ENCODE results near the gene MRRF.

The MRRF gene

GRCh38 chr9:122333169-122333808 lies 68.6 kb downstream of the MRRF start:
- DNase-seq, result no peak

DNA sequence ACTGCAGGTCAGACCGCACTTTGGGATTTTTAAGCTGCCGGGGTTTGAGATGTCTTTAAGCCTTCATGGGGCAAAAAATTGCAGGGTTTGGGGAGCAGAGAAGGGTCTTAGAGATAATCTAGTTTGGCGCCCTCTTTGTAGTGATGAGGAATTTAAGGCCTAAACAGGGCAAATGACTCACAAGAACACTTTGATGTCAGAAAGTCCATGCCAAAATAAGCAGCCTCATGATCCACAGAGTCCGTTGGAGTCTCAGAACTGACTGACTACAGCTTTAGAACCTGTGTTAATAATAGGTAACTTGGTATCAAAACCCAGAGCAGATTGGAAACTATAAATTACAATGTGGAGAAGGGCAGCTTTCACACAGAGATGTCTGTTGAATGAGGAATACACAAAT lies 70.2 kb downstream of the MRRF start:
- DNase-seq, result no peak

DNA sequence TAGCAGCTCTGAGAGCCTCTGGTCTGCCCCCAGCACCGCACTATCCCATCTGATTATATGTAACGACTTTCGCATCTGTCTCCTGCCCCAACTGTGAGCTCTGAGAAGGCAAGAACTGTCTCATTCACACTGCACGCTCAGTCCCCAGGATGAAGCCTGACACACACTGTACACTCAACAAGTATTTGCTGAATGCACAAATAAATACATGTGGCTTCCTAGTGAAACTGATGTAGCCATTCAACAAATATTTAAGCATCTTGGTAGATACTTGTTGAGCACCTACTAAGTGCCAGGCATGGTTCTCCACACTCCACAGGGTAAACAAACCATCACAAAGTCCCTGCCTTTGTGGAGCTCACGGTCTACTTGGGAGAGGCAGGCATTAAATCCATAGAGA lies 71.5 kb downstream of the MRRF start:
- no peak for DNase-seq

DNA sequence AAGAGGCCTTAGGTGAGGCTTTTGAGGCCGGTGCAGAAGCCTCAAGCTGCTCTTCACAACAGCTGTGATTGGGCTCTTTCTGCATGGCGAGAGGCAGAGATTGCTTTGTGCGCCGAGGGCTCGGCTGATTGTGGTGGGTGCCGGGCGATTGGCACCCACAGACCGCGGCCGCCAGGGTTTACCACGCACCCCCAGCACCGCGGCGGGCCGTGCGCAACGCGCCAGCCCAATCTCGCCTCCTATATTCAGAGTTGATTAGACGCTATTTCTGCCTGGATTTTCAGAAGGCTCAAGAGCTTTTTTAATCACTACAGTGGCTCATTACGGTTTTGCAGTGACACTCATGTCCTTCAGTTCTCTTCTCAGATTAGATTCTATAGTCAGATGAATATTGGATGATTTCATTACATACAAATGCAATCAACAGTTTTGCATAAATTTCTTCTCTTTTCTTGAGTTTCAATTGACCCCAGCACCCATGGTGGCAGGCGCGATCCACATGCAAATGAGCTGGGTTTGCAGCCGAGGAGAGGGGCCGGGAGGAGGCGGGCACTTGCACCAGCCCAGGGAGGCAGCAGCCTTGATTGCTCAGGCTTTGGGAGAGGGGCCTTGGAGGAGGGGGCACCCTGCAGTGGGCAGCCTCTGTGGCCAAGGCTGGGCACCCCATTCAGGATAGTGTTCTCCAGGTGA lies 72.3 kb downstream of the MRRF start:
- DNase-seq, result no peak

DNA sequence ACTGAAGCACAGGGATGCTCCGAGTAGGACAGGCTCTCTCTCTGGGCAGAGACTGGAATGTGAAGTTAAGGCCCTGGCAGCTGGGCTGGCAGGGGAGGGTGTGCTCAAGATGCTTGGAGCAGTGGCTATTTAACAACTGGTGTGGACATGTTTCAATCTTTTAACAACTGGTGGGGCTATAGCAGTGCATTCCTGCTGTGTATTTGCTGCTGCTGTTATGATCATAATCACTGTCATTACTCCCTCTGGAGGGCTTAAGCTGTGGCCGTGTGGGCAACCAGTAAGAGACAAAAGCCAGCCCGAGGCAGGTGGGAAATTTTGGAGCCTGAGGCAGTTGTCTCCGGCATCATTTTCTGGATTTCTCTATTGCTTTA lies 72.9 kb downstream of the MRRF start:
- no peak for DNase-seq

GRCh38 chr9:122338536-122338935 lies 73.9 kb downstream of the MRRF start:
- no peak for DNase-seq

DNA sequence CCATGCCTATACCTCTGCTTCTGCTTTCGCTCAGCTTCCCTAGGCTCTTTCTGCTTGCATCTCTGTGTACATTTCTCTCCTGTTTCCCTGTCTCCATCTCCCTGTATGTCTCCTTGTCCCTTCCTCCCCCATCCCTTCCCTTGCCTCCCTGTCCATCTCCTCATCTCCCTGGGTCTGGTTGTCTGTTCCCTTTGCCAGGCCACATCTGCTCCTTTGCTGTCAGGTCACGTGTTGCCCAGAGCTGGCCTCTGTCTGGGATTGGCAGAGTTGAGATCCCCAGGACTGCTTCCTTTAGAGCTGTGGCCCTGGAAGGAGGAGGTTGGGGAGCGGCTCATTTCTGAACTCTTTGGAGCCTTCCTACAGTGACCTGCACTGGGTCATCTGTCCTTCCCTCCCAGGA lies 74.3 kb downstream of the MRRF start:
- no peak for DNase-seq

DNA sequence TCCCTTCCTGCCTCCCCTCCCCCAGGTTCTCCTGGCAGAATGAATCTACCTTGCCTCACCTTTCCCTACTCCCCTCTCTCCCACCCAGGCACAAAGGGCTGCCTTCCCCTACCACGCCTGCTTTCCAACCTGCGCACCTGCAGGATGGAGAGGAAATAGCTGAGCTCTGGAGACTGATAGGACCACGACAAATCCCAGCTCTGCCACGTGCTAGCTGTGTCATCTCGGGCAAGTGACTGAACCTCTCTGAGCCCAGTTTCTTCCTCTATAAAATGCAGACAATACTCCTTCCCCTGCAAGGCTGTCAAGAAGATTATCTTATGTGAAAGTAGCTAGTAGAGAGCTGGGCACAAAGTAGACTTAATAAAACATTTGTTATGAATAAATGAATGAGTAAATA lies 74.9 kb downstream of the MRRF start:
- no peak for DNase-seq

DNA sequence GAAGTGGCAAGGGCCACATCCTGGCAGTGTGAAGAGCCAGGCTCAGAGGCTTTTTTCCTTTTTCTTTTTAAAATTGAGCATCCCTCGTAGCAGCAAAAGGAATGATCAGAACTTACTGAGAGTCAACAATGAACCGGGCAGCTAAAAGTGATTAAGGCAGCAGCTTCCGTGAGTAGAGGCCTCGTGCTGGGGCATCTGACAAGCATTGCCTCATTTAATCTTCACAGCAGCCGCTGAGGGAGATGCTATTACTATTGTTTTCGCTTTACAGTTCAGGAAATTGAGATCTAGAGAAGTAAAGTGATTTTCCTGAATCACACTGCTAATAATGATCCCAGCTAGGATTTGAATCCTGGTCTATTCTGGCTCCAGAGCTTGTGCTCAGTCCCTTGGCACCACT lies 75.5 kb downstream of the MRRF start:
- DNase-seq, result no peak

GRCh38 chr9:122342323-122343050 lies 77.8 kb downstream of the MRRF start:
- no peak for DNase-seq

- DNase-seq, result no peak
Measured at GRCh38 chr9:122346478-122347347, 82.0 kb downstream of the MRRF start.

DNA sequence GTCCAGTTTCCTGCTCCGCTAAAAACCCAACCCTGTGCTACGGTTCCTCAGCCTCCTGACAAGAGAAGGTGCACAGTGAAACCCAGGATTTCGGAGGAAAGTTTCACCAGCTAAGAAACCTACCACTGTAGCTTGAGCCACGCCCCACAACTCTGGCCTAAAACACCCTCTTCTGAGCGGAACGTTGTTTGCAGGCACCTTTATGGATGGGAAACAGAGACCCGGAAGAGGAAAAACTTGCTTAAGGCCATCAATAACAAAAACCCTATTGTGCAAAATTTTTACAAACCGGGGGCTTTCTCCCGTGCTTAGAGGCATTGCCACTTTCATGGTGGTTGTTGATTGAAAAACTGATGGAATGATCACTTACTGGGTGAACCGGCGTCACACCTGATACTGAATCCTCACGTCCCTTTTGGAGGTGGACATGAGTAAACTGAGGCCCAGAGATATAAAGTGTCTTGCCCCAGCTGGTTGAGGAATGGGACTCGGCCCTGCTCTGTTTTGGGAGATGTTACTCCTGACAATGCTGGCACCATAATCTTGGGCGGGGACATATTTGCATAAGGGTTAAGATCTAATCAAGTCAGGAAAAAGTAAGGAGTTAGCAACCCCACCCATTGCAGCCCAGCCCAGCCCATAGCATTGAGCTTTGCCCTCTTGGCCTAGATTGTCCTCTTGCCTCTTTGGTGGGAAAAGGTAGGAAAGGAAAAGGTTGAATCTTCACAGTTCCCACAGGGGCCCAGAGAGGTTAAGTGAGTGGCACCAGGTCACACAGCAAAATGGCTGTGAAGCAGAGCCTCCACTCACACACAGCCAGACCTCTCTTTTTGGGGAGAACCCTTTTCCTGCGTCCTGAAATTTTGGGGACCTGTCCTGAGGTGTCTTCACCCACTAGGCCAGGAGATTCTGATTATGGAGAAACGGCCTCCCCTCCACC lies 82.9 kb downstream of the MRRF start:
- DNase-seq, result no peak

- peak; percentile 14 for DNase-seq
Measured at GRCh38 chr9:122348288-122348777, 83.7 kb downstream of the MRRF start.

GRCh38 chr9:122348791-122349190 lies 84.1 kb downstream of the MRRF start:
- no peak for DNase-seq

DNA sequence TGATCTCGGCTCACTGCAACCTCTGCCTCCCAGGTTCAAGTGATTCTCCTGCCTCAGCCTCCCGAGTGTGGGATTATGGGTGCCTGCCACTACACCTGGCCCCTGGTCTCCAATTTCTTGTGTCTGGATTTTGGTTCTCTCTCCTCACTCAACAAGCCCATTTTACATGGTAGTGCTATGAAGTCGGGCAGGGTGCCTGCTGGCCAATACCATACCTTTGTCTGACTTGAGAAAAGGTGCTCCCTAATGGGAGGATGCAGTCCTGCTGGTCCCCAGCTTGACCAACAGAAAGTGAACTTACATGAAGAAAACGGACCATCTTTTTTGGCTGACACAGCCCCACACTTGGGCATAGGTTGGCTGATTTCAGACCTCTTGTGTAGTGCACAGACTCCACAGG lies 84.5 kb downstream of the MRRF start:
- no peak for DNase-seq

DNA sequence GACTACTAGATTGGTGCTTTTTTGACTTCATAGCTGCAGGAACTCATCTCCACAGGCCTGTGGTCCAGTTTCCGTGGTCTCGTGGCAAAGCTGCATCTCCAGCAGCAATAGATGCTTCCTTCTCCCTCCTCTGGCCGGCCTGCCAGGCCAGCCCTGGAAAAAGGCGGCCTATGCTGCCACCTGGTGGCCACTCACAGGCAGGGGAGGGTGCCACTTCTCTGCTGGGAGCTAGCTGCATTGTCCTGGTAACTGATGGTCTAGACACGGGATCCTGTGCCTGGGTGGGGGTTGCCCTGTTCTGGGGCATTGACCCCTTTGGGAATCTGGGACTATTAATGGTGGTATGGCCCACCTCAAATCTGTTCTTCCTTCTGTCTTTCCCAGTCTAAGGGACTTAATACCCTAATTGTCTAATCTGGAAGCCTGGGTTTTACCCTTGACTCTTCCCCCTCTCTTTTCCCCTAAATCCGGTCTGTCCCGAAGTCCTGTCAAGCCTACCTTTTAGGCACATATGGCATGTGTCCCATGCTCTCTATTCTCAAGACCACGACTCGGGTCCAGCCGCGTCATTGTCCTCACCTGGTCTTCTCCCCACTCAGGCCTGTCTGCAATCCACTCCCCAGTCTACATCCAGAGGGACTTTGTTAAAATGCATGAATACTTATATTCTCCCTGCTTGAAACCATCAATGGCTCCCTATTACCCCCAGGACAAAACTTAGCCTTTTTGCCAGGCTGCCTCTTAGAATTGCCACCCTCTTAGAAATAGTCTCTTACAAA lies 86.1 kb downstream of the MRRF start:
- peak; percentile 55 for DNase-seq

DNA sequence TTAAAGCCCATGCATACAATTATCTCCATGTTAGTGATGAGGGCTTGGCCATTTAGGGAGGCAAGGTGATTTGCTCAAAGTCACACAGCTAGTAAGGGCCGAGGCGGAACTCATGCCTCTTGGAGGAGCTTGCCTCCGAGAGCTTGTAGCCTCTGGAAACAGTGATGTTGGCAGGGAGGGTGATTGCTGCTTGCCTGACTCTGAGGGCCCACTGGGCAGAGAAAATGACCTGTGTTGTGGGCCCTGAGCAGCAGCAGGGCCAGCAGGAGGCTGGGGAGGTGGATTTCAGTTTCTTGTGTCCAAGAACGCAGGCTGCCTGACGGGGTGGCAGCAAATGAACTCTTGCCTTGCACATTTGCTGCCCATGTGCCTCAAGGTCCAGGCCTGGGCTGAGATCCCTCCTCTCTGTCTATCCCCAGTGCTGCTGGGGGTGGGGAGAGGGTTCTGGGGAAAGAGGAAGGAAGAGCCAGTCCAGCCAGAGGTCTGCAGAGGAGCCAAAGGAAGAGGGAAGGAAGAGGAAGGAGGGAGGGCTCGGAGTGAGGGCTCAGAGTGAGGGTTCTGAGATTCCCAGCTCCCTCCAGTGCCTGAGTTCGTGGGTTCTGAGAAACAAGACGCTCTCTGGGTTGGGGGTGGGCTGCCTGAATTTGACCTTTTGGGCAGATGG lies 90.0 kb downstream of the MRRF start:
- DNase-seq, result no peak

DNA sequence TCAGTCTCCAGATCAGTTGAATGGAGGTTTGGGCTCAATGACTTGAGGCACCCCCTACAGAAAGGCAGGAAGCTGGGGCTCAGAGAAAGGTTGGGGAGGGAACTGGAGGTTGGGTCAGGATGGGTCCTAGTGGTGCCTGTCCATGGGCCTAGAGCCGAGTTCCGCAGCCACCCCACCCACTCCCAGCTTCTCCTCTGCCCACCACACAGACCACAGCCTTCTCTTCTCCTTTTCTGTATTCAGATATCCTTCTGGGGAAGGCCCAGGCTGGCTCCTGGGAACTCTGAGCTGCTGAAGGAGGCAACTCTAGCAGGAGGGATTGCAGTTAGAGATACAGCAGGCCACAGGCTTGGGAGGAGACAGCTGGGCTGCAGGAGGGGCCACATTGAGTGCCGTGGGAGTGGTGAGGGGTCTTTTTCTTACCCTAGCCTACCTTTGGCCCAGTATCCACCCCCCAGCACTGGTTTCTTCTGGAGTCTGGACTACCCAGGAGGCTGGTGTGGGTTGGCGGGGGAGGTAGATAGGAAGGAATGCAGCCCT lies 90.7 kb downstream of the MRRF start:
- no peak for DNase-seq

- DNase-seq, result no peak
Measured at GRCh38 chr9:122356627-122357026, 91.9 kb downstream of the MRRF start.

GRCh38 chr9:122360891-122361290 lies 96.2 kb downstream of the MRRF start:
- DNase-seq, result no peak

All from NCI-H2171 treated with DMSO at 0.1 percent for 48 hours (cell line).